Left forelimb (tissue), 1 donor: ENCODE results near the gene NDST1.

Experiments
- DNase-seq: peaks from one replicate; pipeline ENCODE4 v3.0.0-alpha.2; 2018; ENCODE audit warnings: low spot score

NDST1 gene

GRCh38 chr5:150606476-150606875, 98.5 kb downstream of the NDST1 start:
- no peak for DNase-seq

GRCh38 chr5:150607105-150607504, 99.2 kb downstream of the NDST1 start:
- DNase-seq = no peak
